ENCODE results near the gene MARCHF7. TPM values are rescaled to one million over a fixed set of nuclear protein-coding genes. Genes with fewer than 3 reads are reported as not detected.
A peak's percentile ranks its signal among the peaks of the same experiment; 100 is the strongest.

MARCHF7 gene
- total and polyA plus RNA-seq, 2 of the 13 experiments (the other 11 are each of a cell fraction or from before 2014, with no cell fraction given) = 32.8 to 88.5 TPM

GRCh38 chr2:159712143-159712928, at the start of gene MARCHF7 (continued):
- TF ChIP-seq EHMT2 (IDR thresholded peaks at IDR 0.05; ENCODE audit: borderline replicate concordance, low read depth, low read length) (no peak), CREB3 (CRISPR knock-in tag; IDR thresholded peaks at IDR 0.05) (peak; percentile 81), ZNF83 (CRISPR knock-in tag; IDR thresholded peaks at IDR 0.05; ENCODE audit: borderline replicate concordance) (0 out of 2 replicates have a peak, but pooled peaks have one; percentile 70), ARNT2 (CRISPR knock-in tag; IDR thresholded peaks at IDR 0.05; ENCODE audit: low read depth) (peak; percentile 100), CEBPG (CRISPR knock-in tag; IDR thresholded peaks at IDR 0.05) (peak; percentile 38; the same call in 1 of the 2 replicates), MED1 (CRISPR knock-in tag; IDR thresholded peaks at IDR 0.05) (peak; percentile 85), HOXA9 (CRISPR knock-in tag; IDR thresholded peaks at IDR 0.05; ENCODE audit: borderline replicate concordance) (peak; percentile 92; the same call in 1 of the 2 replicates), ZNF264 (CRISPR knock-in tag; IDR thresholded peaks at IDR 0.05) (peak; percentile 89), MLXIP (CRISPR knock-in tag; IDR thresholded peaks at IDR 0.05; ENCODE audit: borderline replicate concordance) (no peak), ZNF644 (CRISPR knock-in tag; IDR thresholded peaks at IDR 0.05; ENCODE audit: low read depth) (peak; percentile 65; the same call in 1 of the 2 replicates), IRX3 (CRISPR knock-in tag; IDR thresholded peaks at IDR 0.05; ENCODE audit: borderline replicate concordance, low read depth) (peak; percentile 93), ZNF557 (CRISPR knock-in tag; IDR thresholded peaks at IDR 0.05) (peak; percentile 59; the same call in 1 of the 2 replicates), ZNF674 (CRISPR knock-in tag; IDR thresholded peaks at IDR 0.05; ENCODE audit: low read depth) (peak; percentile 89; the same call in 1 of the 2 replicates), RORA (CRISPR knock-in tag; IDR thresholded peaks at IDR 0.05) (no peak), ZNF569 (CRISPR knock-in tag; IDR thresholded peaks at IDR 0.05; ENCODE audit: borderline replicate concordance) (no peak), ZFP36L2 (CRISPR knock-in tag; IDR thresholded peaks at IDR 0.05) (no peak), UBTF (CRISPR knock-in tag; IDR thresholded peaks at IDR 0.05) (peak; percentile 99), SP4 (CRISPR knock-in tag; IDR thresholded peaks at IDR 0.05) (peak; percentile 90)
